B cell (primary cell): ENCODE measurements around the gene OSER1.

Experiments
- EZH2 ChIP-seq: IDR thresholded peaks from 2 replicates; pipeline ENCODE4 v1.6.1; 2012; ENCODE audit warnings: borderline replicate concordance, low read depth, mild to moderate bottlenecking, moderate library complexity, low read length; ENCODE audit not compliant: insufficient read depth, poor library complexity, severe bottlenecking
- TF ChIP-seq, protein P1 (sequence below): fragments of 200-600 bp; IDR thresholded peaks from one replicate; pipeline ENCODE4 v1.8.0; 2022; ENCODE audit warnings: antibody characterized with exemption, mild to moderate bottlenecking

- TF ChIP-seq, protein P1, sequence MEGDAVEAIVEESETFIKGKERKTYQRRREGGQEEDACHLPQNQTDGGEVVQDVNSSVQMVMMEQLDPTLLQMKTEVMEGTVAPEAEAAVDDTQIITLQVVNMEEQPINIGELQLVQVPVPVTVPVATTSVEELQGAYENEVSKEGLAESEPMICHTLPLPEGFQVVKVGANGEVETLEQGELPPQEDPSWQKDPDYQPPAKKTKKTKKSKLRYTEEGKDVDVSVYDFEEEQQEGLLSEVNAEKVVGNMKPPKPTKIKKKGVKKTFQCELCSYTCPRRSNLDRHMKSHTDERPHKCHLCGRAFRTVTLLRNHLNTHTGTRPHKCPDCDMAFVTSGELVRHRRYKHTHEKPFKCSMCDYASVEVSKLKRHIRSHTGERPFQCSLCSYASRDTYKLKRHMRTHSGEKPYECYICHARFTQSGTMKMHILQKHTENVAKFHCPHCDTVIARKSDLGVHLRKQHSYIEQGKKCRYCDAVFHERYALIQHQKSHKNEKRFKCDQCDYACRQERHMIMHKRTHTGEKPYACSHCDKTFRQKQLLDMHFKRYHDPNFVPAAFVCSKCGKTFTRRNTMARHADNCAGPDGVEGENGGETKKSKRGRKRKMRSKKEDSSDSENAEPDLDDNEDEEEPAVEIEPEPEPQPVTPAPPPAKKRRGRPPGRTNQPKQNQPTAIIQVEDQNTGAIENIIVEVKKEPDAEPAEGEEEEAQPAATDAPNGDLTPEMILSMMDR, result peak; percentile 80
- no peak for TF ChIP-seq EZH2
These were observed 4.6 kb upstream of the OSER1 start for GRCh38 chr20:44215125-44215524.
